Astrocyte (in vitro differentiated cells and primary cell): ENCODE measurements around the gene RANBP3. TPM values are rescaled to one million over a fixed set of nuclear protein-coding genes. Genes with fewer than 3 reads are reported as not detected.

Source experiments
- DNase-seq: peaks from one replicate; pipeline ENCODE4 v3.0.0-alpha.2; 2010; ENCODE audit warnings: low read depth
- FAIRE-seq: peaks from 2 replicates; lab custom pipeline; 2011; peaks lifted over from hg19 to GRCh38; lab: Jason Lieb, UNC
- H2AFZ ChIP-seq: 2 replicates; pipeline ENCODE4 v1.6.0; 2012; ENCODE audit warnings: low read depth, low read length, inconsistent platforms
- H3K27ac ChIP-seq: 2 replicates; pipeline ENCODE4 v1.5.1; 2011; ENCODE audit warnings: low read depth, low read length, inconsistent platforms
- H3K27me3 ChIP-seq: 2 replicates; pipeline ENCODE4 v1.6.0; 2011; ENCODE audit warnings: low read length, inconsistent platforms; ENCODE audit not compliant: insufficient read depth
- H3K36me3 ChIP-seq: 2 replicates; pipeline ENCODE4 v1.5.1; 2011; ENCODE audit warnings: low read length, inconsistent platforms; ENCODE audit not compliant: insufficient read depth
- H3K4me1 ChIP-seq: 2 replicates; pipeline ENCODE4 v1.5.1; 2011; ENCODE audit warnings: low read length, inconsistent platforms; ENCODE audit not compliant: insufficient read depth
- H3K4me2 ChIP-seq: 2 replicates; pipeline ENCODE4 v1.6.0; 2012; ENCODE audit warnings: low read length, inconsistent platforms
- H3K4me3 ChIP-seq: 2 replicates; pipeline ENCODE4 v1.5.1; 2011; ENCODE audit warnings: low read depth, mild to moderate bottlenecking, low read length, inconsistent platforms; ENCODE audit not compliant: insufficient read depth
- H3K79me2 ChIP-seq: 2 replicates; pipeline ENCODE4 v1.6.0; 2012; ENCODE audit warnings: mild to moderate bottlenecking, low read length, inconsistent platforms; ENCODE audit not compliant: insufficient read depth
- H3K9ac ChIP-seq: 2 replicates; pipeline ENCODE4 v1.6.0; 2012; ENCODE audit warnings: mild to moderate bottlenecking, low read length, inconsistent platforms
- H3K9me3 ChIP-seq: 2 replicates; pipeline ENCODE4 v1.5.1; 2012; ENCODE audit warnings: low read depth, mild to moderate bottlenecking, low read length, inconsistent platforms; ENCODE audit not compliant: insufficient read depth
- H4K20me1 ChIP-seq: 2 replicates; pipeline ENCODE4 v1.6.0; 2012; ENCODE audit warnings: low read length, inconsistent platforms; ENCODE audit not compliant: insufficient read depth
- H3K27ac Mint-ChIP-seq: one replicate; pipeline ENCODE4 v1.8.0; 2021; ENCODE audit warnings: mild to moderate bottlenecking, mixed read lengths; ENCODE audit not compliant: unreplicated experiment
- H3K27me3 Mint-ChIP-seq: one replicate; pipeline ENCODE4 v1.8.0; 2021; ENCODE audit warnings: low read depth, mixed read lengths; ENCODE audit not compliant: unreplicated experiment
- H3K36me3 Mint-ChIP-seq: one replicate; pipeline ENCODE4 v1.8.0; 2021; ENCODE audit warnings: low read depth, mixed read lengths; ENCODE audit not compliant: unreplicated experiment
- H3K4me1 Mint-ChIP-seq: one replicate; pipeline ENCODE4 v1.8.0; 2021; ENCODE audit warnings: low read depth, mixed read lengths; ENCODE audit not compliant: unreplicated experiment
- H3K4me3 Mint-ChIP-seq: one replicate; pipeline ENCODE4 v1.8.0; 2021; ENCODE audit warnings: mild to moderate bottlenecking, moderate library complexity, mixed read lengths; ENCODE audit not compliant: unreplicated experiment
- H3K9me3 Mint-ChIP-seq: one replicate; pipeline ENCODE4 v1.8.0; 2021; ENCODE audit warnings: mild to moderate bottlenecking, mixed read lengths; ENCODE audit not compliant: unreplicated experiment
- CTCF ChIP-seq: IDR thresholded peaks from 2 replicates; pipeline ENCODE4 v1.5.1; 2011; ENCODE audit warnings: low read depth, mild to moderate bottlenecking, inconsistent platforms, low read length, moderate library complexity; ENCODE audit not compliant: insufficient read depth
- EZH2 ChIP-seq: IDR thresholded peaks from 2 replicates; pipeline ENCODE4 v1.6.1; 2012; ENCODE audit warnings: mild to moderate bottlenecking, low read length, inconsistent platforms; ENCODE audit not compliant: insufficient read depth
- total RNA-seq: library from RNA; stranded (reverse); gene quantifications from 2 replicates; pipeline ENCODE4 v1.2.1, GENCODE V29; 2021

The RANBP3 gene
- total RNA-seq, 1 donor from 2014 or later = 70.5 TPM

GRCh38 chr19:5994405-5995165 lies 16.6 kb upstream of the RANBP3 start:
- peaks cover 2% of the 10 kb centered on the region for H3K4me1 Mint-ChIP-seq
- TF ChIP-seq EZH2 (no peak), CTCF (no peak)
- peaks cover 14% of the 10 kb centered on the region for H3K27me3 Mint-ChIP-seq
- FAIRE-seq (no peak), DNase-seq (no peak)
- H3K36me3 Mint-ChIP-seq = peaks cover 3% of the 10 kb centered on the region
- no peak overlapping the region for H3K27ac ChIP-seq
- no peaks in the 10 kb centered on the region for H3K4me1 ChIP-seq
- H4K20me1 ChIP-seq = no peaks in the 10 kb centered on the region
- H3K4me3 Mint-ChIP-seq = no peak overlapping the region
- H3K9me3 ChIP-seq = no peaks in the 10 kb centered on the region
- H3K27me3 ChIP-seq = no peaks in the 10 kb centered on the region
- H3K4me3 ChIP-seq = no peak overlapping the region
- H2AFZ ChIP-seq = no peak overlapping the region
- H3K9me3 Mint-ChIP-seq = peaks cover under 1% of the 10 kb centered on the region
- H3K27ac Mint-ChIP-seq = no peak overlapping the region
- no peaks in the 10 kb centered on the region for H3K36me3 ChIP-seq
- no peak overlapping the region for H3K9ac ChIP-seq
- H3K79me2 ChIP-seq = no peaks in the 10 kb centered on the region
- no peak overlapping the region for H3K4me2 ChIP-seq

- TF ChIP-seq CTCF (no peak), EZH2 (no peak)
- H3K79me2 ChIP-seq = no peaks in the 10 kb centered on the region
- H3K4me1 Mint-ChIP-seq = peaks cover 2% of the 10 kb centered on the region
- no peak overlapping the region for H3K4me3 ChIP-seq
- no peaks in the 10 kb centered on the region for H3K4me1 ChIP-seq
- FAIRE-seq (no peak), DNase-seq (no peak)
- H3K9ac ChIP-seq = no peak overlapping the region
- peaks cover 14% of the 10 kb centered on the region for H3K27me3 Mint-ChIP-seq
- no peak overlapping the region for H3K27ac ChIP-seq
- no peaks in the 10 kb centered on the region for H3K9me3 ChIP-seq
- H3K9me3 Mint-ChIP-seq = no peaks in the 10 kb centered on the region
- H4K20me1 ChIP-seq = no peaks in the 10 kb centered on the region
- H3K27me3 ChIP-seq = no peaks in the 10 kb centered on the region
- H2AFZ ChIP-seq = no peak overlapping the region
- H3K36me3 ChIP-seq = no peaks in the 10 kb centered on the region
- H3K36me3 Mint-ChIP-seq = no peaks in the 10 kb centered on the region
- H3K4me3 Mint-ChIP-seq = no peak overlapping the region
- H3K27ac Mint-ChIP-seq = no peak overlapping the region
- H3K4me2 ChIP-seq = no peak overlapping the region
These were observed 15.9 kb upstream of the RANBP3 start for GRCh38 chr19:5993648-5994358.
